Osteoblast (primary cell): Measurements from ENCODE around the gene NEUROG3. TPM values are rescaled to one million over a fixed set of nuclear protein-coding genes. Genes with fewer than 3 reads are reported as not detected.

Source experiments
- DNase-seq: peaks from one replicate; pipeline ENCODE4 v3.0.0; 2011; ENCODE audit warnings: low spot score, mixed read lengths; ENCODE audit not compliant: insufficient read length; ENCODE audit errors: missing footprints
- H2AFZ ChIP-seq: 2 replicates; pipeline ENCODE4 v1.6.0; 2011; ENCODE audit warnings: mild to moderate bottlenecking, low read length
- H3K27ac ChIP-seq: 2 replicates; pipeline ENCODE4 v1.5.1; 2011; ENCODE audit warnings: mild to moderate bottlenecking, low read depth, low read length, moderate library complexity
- H3K27me3 ChIP-seq: 2 replicates; pipeline ENCODE4 v1.6.0; 2012; ENCODE audit warnings: mild to moderate bottlenecking, control low read depth, inconsistent platforms, low read length, moderate library complexity; ENCODE audit not compliant: insufficient read depth
- H3K36me3 ChIP-seq: 2 replicates; pipeline ENCODE4 v1.5.1; 2011; ENCODE audit warnings: mild to moderate bottlenecking, low read length, control low read depth, moderate library complexity; ENCODE audit not compliant: insufficient read depth
- H3K4me1 ChIP-seq: 2 replicates; pipeline ENCODE4 v1.5.1; 2011; ENCODE audit warnings: mild to moderate bottlenecking, low read length, control low read depth, moderate library complexity; ENCODE audit not compliant: insufficient read depth
- H3K4me2 ChIP-seq: 2 replicates; pipeline ENCODE4 v1.6.0; 2011; ENCODE audit warnings: mild to moderate bottlenecking, low read length; ENCODE audit not compliant: insufficient read depth
- H3K4me3 ChIP-seq: fragments of 200-600 bp; sonication (generic); 3 replicates; pipeline ENCODE4 v1.5.1; 2012; ENCODE audit warnings: mild to moderate bottlenecking, low read length, inconsistent platforms; ENCODE audit not compliant: insufficient read depth
- H3K79me2 ChIP-seq: 2 replicates; pipeline ENCODE4 v1.6.0; 2012; ENCODE audit warnings: mild to moderate bottlenecking, low read length, control low read depth, inconsistent platforms; ENCODE audit not compliant: insufficient read depth
- H3K9me3 ChIP-seq: 2 replicates; pipeline ENCODE4 v1.5.1; 2011; ENCODE audit warnings: low read depth, low read length, control low read depth
- H4K20me1 ChIP-seq: 2 replicates; pipeline ENCODE4 v1.6.0; 2012; ENCODE audit warnings: mild to moderate bottlenecking, low read length, control low read depth; ENCODE audit not compliant: insufficient read depth
- CTCF ChIP-seq: IDR thresholded peaks from 2 replicates; pipeline ENCODE4 v1.5.1; 2011; ENCODE audit warnings: mild to moderate bottlenecking, low read depth, low read length, moderate library complexity; ENCODE audit errors: extremely low read depth
- total RNA-seq: library from RNA; depleted of rRNA; stranded (reverse); fragments of >200 nt; gene quantifications from 2 replicates; pipeline ENCODE4 v1.2.3, GENCODE V29; 2012

NEUROG3 gene
- total RNA-seq, 1 donor = not detected

- DNase-seq = no peak
- H3K4me2 ChIP-seq = no peak overlapping the region
- H3K27me3 ChIP-seq = peaks cover 93% of the 10 kb centered on the region
Observed at GRCh38 chr10:69572159-69573055, 815 bp downstream of the NEUROG3 start.

GRCh38 chr10:69571618-69572158, 1.5 kb downstream of the NEUROG3 start:
- no peaks in the 10 kb centered on the region for H3K9me3 ChIP-seq
- no peak overlapping the region for H3K4me2 ChIP-seq
- no peak overlapping the region for H3K4me3 ChIP-seq
- H4K20me1 ChIP-seq = peaks cover 2% of the 10 kb centered on the region
- no peak for TF ChIP-seq CTCF
- no peaks in the 10 kb centered on the region for H3K79me2 ChIP-seq
- H2AFZ ChIP-seq = no peak overlapping the region
- H3K36me3 ChIP-seq = no peaks in the 10 kb centered on the region
- no peaks in the 10 kb centered on the region for H3K4me1 ChIP-seq
- H3K27ac ChIP-seq = no peak overlapping the region
- no peak for DNase-seq
- peaks cover 89% of the 10 kb centered on the region for H3K27me3 ChIP-seq

More at GRCh38 chr10:69572159-69573055, 815 bp downstream of the NEUROG3 start:
- no peaks in the 10 kb centered on the region for H3K36me3 ChIP-seq
- H3K27ac ChIP-seq = no peak overlapping the region
- H3K9me3 ChIP-seq = no peaks in the 10 kb centered on the region
- no peak for TF ChIP-seq CTCF
- no peak overlapping the region for H2AFZ ChIP-seq
- H3K79me2 ChIP-seq = no peaks in the 10 kb centered on the region
- no peaks in the 10 kb centered on the region for H3K4me1 ChIP-seq
- H3K4me3 ChIP-seq = no peak overlapping the region
- H4K20me1 ChIP-seq = peaks cover 2% of the 10 kb centered on the region

DNA sequence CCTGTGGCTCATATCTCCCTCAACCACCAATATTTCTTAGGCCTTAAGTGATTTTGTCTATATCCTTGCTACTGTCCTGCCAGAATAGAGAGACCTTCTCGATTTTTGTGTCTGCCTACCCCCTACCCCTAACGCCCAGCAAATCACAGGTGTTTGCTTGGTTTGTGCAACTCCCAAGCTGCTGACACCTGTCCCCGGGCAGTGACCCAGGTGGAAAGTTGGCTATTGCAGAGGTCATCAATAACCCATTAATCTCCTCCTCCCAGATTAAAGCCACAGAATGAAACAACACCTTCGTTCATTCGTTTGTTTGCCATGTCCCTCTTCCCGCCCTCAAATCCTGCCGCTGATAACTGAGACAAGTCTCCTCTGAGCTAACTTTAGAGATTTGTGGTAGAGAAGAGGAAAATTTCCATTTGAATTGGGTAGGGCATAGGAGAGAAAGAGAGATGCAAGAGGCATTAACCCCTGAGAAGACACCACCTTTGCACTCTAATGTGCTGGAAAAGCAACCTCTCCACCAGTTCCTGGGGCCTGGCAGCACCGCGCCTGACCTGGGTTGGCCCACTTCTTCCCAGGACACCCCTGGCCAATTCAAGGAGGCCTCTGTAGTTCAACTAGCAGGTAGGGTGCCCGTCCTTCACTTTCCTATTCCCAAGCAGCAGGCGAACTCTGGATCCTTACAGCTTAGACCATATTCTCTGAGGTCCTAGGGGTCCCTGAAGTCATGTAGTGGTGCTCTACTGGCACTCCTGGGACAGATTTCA, 3.0 kb downstream of the NEUROG3 start:
- no peak overlapping the region for H2AFZ ChIP-seq
- peak; percentile 77 for DNase-seq
- H3K79me2 ChIP-seq = no peaks in the 10 kb centered on the region
- H3K27me3 ChIP-seq = peaks cover 81% of the 10 kb centered on the region
- no peak overlapping the region for H3K4me3 ChIP-seq
- H3K36me3 ChIP-seq = no peaks in the 10 kb centered on the region
- H3K4me2 ChIP-seq = no peak overlapping the region
- no peak overlapping the region for H3K27ac ChIP-seq
- TF ChIP-seq CTCF = no peak
- peaks cover 2% of the 10 kb centered on the region for H4K20me1 ChIP-seq
- no peaks in the 10 kb centered on the region for H3K9me3 ChIP-seq
- no peaks in the 10 kb centered on the region for H3K4me1 ChIP-seq
